ENCODE data around the gene PUS3.

DNA sequence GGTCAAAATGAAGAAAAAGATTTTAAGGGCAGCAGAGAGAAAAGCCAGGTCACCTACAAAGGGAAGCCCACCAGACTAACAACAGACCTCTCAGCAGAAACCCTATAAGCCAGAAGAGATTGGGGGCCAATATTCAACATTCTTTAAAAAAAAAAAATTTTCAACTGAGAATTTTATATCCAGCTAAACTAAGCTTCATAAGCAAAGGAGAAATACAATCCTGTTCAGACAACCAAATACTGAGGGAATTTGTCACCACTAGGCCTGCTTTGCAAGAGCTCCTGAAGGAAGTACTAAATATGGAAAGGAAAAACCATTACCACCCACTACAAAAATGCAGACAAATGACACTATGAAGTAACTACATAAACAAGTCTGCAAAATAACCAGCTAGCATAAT, 56.8 kb downstream of the PUS3 start:
- no peak for TF ChIP-seq POLR2A (IDR thresholded peaks at IDR 0.05; ENCODE audit: extremely low read depth, insufficient read length)
- no peak for TF ChIP-seq CTCF (IDR thresholded peaks at IDR 0.05; ENCODE audit: low read depth, low read length)
- no peak for TF ChIP-seq MAX (IDR thresholded peaks at IDR 0.05; ENCODE audit: low read depth, low read length)
- TF ChIP-seq MYC (IDR thresholded peaks at IDR 0.05; ENCODE audit: low read depth, low read length): no peak

Measured in NB4 (cell line).